GM10847 (cell line): ENCODE results near the gene MIAT.
A peak's percentile ranks its signal among the peaks of the same experiment; 100 is the strongest.

Experiments used
- POLR2A ChIP-seq: IDR thresholded peaks from 2 replicates; pipeline ENCODE4 v1.6.1; 2011; ENCODE audit not compliant: insufficient read length; ENCODE audit errors: extremely low read depth

MIAT gene

GRCh38 chr22:26650722-26651421, 6.5 kb upstream of the MIAT start:
- TF ChIP-seq POLR2A = no peak

GRCh38 chr22:26651815-26652214, 5.6 kb upstream of the MIAT start:
- TF ChIP-seq POLR2A = no peak

GRCh38 chr22:26658161-26658560, 773 bp downstream of the MIAT start:
- TF ChIP-seq POLR2A = no peak

GRCh38 chr22:26658671-26659478, 1.5 kb downstream of the MIAT start:
- peak; percentile 17 for TF ChIP-seq POLR2A

GRCh38 chr22:26660356-26660755, 3.0 kb downstream of the MIAT start:
- no peak for TF ChIP-seq POLR2A

DNA sequence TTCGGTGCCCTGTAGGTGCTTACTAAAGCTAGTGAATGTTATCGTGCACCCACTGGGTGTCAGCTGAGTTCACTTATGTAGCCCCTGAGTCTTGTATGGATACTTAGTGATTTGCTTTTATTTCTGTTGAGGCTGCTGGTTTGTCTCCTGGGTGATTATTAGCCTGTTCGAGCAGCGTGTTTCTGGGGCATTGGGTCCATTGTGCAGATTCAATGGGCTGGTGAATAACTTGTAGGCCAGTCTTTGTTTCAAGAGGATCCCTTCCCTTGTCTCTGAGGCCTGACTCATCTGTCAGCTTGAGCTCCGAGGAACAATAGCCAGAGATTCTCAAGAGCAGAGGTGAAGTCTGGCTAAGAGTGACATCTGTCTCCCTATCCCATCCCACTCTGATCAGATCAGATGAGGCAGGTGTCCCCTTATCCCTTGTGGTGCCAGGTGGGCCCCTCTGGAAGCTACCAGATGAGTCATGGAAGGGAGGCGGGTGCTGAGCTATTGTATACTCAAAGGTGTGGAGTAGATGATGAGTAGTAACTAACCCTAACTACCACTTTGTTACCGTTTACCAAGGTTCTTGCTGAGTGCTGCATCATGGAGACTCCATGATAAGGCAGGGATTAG, 3.7 kb downstream of the MIAT start:
- no peak for TF ChIP-seq POLR2A

GRCh38 chr22:26662160-26662559, 4.8 kb downstream of the MIAT start:
- no peak for TF ChIP-seq POLR2A

- TF ChIP-seq POLR2A = no peak
These were observed 6.1 kb downstream of the MIAT start for GRCh38 chr22:26663374-26663923.

GRCh38 chr22:26665813-26666231, 8.4 kb downstream of the MIAT start:
- no peak for TF ChIP-seq POLR2A

GRCh38 chr22:26667140-26667539, 9.8 kb downstream of the MIAT start:
- TF ChIP-seq POLR2A = no peak

DNA sequence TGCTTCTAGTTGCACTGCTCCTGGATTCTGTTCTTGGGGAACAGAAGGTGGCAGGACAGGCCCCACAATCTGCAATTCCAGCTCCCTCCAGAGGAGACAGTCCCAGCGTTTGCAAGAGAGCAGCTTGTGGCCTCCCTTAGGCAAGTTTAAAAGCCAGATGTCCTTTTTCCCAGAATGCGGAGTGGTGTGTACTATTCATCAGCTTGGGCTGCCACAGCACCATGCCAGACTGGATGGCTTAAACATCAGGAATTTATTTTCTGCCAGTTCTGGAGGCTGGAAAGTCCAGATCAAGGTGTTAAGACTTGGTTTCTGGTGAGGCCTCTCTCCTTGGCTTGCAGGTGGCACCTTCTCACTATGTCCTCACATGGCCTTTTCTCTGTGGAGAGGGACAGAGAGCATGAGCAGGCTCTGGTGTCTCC, 11.7 kb downstream of the MIAT start:
- TF ChIP-seq POLR2A = no peak

DNA sequence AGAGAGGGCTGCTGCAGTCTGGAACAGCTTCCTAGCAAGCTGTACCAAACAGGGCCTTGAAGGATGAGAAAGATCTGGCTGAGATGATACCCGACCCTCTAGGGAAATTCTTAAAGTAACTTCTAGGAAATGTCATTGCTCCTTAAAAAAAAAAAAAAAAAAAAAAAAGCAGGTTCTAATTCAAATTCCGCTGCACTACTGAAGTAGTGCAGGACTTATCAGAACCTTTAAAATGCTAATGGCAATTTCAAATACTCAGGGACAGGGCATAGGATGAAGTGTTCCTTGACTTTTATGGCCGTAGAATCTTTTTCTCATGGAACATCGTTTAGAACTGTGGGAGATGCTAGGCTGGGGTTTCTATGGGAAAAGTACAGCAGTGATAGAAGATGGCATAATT, 13.1 kb downstream of the MIAT start:
- no peak for TF ChIP-seq POLR2A

DNA sequence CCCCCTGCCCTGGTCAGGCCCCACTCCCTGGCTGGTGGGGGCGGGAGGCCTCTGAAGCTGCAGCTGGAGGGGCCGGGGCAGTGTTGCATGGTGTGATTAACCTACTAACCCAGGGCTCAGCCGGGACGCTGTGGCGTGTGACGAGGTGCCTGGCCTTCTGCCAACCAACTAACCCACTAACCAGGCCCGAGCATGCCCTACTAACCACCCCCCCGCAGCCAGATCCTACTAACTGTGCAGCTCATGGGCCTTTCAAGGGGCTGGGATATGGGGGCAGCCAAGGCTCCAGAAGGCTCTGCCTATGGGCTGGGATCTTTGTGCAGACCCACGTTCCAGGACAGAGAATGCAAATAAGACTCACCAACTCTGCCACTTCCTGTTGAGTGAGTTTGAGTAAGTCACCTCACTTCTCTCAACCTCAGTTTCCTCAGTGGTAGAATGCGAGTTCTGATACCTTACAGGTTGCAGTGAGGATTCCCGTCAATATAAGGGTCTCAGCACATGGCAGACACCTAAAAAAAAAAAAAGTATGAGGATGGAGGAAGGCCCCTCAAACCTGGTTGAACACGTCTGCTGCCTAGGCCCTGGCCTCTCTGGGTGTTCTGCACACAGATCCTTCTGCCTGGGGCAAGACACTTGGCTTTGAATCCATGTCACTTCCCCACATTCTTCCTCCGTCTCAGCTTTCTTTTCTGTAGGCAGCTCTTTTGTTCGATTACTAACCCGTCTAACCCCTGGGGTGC, 14.1 kb downstream of the MIAT start:
- no peak for TF ChIP-seq POLR2A

DNA sequence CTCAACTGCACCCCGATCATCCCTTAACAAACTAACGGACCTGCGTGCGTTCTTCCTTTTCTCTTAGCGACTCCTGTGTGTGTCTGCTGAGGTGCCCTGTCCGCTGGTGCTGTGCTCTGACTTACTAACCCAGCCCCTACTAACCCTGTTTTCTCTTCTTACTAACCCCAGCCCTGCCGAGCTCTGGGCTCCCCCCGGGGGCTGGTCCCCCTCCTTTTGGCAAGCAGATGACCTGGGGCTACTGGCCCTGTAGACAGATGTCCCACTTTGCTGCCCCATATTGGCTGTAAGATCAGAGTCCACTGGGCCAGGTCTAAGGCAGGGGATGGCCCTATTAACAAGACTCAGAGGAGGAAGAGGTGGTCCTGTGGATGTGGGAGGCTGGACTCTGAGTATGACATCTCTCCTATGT, 14.7 kb downstream of the MIAT start:
- no peak for TF ChIP-seq POLR2A
